DMS114 treated with DMSO at 0.1 percent for 48 hours (cell line): ENCODE data around the gene FBXL16.

Source experiments
- DNase-seq: peaks from one replicate; lab custom pipeline; 2025; ENCODE audit not compliant: unreplicated experiment; lab: John Stamatoyannopoulos, UW

FBXL16 gene

GRCh38 chr16:666572-666971 is 39.0 kb downstream of the FBXL16 start:
- DNase-seq = no peak

DNA sequence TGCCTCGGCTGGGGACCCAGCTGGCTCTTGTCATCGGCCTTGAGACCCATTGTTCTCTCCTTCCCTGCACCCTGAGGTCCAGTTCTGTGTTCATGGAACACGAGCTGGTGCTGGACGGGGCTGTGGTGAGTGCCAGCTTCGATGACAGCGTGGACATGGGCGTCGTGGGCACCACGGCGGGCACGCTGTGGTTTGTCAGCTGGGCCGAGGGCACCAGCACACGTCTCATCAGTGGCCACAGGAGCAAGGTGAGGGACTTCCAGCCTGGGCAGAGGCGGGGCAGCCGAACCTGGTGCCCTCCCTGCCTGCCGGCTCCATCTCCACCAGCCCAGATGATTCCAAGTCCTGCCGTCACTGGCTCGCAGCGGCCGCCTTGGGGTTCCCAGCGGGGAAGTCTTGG is 43.0 kb downstream of the FBXL16 start:
- no peak for DNase-seq

GRCh38 chr16:662095-662494 is 43.5 kb downstream of the FBXL16 start:
- no peak for DNase-seq

GRCh38 chr16:661184-661821 is 44.3 kb downstream of the FBXL16 start:
- no peak for DNase-seq

DNA sequence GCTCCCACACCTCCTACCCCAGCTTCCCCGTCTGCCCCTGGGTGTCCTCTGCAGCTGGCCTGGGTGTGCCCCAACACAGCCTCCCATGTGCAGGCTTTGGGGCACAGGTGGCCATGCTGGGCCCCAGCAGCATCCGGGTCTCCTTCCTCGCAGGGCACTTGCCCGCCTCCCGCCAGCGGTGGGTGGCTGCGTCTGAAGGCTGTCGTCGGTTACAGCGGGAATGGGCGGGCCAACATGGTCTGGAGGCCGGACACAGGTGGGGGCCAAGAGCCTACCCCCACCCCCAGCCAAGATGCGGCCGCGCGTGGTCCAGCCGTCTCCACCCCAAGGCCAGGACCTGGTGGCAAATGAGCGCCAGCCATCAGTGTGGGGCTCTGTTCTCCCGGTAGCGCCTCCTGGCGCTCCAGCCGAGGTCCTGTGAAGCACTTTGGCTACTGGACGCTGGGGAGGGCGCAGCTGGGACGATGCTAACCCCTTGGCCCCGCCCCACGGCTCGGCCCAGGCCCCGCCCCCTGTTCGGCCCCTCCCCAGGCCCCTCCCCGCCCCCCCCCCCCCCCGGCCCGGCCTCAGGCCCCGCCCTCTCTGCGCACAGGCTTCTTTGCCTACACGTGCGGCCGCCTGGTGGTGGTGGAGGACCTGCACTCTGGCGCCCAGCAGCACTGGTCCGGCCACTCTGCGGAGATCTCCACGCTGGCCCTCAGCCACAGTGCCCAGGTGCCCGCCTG is 45.0 kb downstream of the FBXL16 start:
- DNase-seq = no peak

GRCh38 chr16:660132-660458 is 45.5 kb downstream of the FBXL16 start:
- DNase-seq = no peak

DNA sequence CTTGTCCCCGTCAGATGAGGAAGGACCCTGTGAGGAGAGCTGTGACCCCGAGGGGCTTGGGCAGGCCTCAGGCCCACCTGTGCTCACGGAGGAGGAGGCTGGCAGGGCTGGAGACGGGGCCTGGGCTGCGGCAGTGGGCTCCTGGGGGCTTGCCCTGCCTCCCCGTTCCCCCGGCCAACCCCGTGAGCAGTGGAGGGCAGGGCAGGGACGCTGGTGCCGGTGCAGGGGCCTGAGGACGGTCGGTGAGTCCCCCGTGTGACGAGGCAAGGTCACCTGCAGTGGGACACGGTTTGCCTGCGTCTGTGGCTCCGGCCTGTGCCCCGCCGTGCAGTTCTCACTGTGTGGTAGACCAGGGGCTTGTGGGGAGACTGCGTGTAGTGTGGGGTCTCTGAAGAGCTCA is 46.0 kb downstream of the FBXL16 start:
- DNase-seq = no peak

GRCh38 chr16:658679-659571 is 46.7 kb downstream of the FBXL16 start:
- no peak for DNase-seq

DNA sequence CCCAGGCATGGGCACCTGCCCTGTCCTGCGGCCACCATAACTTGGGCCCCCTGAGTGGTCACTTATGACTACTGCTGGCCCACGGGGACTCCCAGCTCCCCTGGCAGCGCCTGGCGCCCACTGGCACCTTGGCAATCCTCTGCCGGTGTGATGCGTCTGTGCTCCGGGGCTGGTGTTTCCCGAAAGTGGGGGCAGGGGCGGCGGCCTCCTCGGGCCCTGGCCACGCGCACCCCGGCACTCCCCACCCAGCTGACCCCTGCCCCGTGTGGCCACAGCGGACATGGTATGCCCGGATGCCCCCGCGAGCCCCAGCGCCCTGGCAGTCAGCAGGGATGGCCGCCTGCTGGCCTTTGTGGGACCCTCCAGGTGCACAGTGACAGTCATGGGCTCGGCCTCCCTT is 48.1 kb downstream of the FBXL16 start:
- DNase-seq = no peak

DNA sequence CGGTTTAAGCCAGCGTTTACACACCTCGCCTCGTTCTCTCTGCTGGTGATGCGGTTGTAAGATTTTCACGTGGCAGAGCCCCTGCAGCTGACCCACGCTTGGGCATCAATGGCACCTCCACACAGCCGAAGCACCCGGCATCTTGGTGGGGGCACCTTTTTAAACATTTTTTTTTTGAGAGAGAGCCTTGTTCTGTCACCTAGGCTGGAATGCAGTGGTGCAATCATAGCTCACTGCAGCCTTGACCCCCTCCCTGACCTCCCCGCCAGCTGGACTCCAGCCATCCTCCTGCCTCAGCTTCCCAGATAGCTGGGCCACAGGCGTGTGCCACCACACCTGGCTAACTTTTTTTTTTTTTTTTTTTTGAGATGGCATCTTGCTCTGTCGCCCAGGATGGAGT is 51.6 kb downstream of the FBXL16 start:
- DNase-seq = no peak

DNA sequence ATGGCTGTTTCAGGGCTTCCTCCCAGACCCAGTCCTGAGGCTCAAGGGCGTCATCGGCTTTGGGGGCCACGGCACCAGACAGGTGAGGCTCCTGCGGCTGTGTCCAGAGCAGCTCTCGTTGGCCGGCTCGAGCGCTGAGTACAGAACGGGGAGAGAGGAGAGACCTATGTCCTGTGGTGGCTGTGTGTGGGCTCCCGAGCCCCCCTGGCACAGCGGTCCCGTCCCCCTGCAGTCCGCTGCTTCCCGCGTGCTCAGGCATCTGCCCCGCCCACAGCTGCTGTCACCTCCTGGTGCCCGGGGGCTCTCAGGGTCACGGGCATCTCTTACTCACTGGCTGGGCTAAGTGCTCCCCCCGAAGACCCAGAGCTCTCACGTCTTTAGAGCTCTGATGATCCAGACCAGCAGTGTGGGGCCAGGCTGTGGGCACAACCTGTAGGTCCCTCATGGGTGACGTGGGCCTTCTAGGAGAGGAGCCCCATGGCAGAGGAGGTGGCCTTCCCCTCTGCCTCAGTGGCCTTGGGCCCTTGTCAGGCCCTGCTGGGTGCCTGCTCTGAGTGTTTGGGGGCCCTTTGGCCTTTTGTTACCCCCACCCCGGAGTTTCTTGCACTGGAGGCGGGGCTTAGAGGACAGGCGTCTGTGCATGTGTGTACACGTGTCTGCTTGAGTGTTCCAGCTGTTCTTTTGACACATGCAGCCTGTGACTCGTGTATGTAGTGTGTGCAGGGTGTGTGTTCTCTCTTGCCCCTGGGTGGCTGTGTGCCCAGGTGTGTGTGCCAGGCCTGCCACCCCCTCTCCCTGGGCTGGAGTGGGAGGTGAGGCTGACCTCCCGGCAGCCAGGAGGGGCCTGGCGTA is 52.9 kb downstream of the FBXL16 start:
- DNase-seq = no peak

DNA sequence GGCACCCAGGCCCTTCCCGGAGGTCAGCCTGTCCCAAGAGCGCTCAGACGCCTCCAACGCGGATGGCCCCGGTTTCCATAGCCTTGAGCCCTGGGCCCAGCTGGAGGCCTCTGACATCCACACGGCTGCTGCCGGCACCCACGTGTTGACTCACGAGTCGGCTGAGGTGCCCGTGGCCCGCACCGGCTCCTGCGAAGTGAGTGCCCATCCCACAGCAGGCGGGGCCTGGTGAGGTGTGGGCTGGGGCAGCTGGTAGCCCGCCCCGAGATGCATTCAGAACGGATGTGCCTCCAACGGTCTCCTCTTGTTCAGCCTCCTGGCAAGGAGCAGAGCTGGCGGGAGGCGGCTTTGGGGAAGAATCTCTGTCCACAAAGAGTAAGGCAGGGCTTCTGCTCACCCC is 53.8 kb downstream of the FBXL16 start:
- no peak for DNase-seq

- no peak for DNase-seq
These were observed 56.0 kb downstream of the FBXL16 start for GRCh38 chr16:649631-650030.

- DNase-seq = peak; percentile 50
These were observed 56.6 kb downstream of the FBXL16 start, which contains the start of gene WDR90 for GRCh38 chr16:648781-649589. TSS of gene WDR90 (plus strand) at chr16:649365. CDS start at chr16:649417, 52 bp downstream.

DNA sequence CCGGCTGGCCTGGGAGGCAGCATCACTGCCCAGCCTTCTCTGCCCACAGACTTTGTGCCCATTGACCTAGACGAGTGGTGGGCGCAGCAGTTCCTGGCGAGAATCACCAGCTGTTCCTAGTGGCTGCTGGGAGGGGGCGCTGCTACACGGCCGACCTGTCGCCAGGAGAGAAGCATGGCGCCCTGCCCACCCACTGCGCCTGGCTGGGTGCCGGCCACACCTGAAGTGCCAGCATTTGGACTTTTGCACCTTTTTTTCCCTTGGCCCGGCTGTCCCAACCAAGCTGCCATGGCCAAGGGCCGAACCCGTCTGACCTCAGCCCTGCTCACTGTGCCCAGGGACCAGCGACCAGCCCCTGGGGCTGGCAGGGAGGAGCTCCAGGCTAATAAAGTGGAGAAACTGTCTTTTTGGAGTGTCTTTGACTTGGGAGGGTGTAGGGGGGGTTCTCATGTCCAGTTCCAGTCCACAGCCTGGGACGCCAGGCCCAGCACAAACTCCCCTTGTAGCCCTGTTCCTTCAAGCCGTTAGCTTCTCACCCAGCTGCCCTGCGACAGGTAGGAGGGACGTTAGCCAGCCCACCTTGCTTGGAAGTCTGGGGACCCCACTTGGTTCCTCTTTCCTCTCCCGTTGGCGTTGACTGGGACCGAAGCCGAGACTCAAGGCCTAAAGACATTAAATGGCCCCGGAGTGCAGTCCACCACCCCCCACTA is 57.4 kb downstream of the FBXL16 start:
- no peak for DNase-seq

DNA sequence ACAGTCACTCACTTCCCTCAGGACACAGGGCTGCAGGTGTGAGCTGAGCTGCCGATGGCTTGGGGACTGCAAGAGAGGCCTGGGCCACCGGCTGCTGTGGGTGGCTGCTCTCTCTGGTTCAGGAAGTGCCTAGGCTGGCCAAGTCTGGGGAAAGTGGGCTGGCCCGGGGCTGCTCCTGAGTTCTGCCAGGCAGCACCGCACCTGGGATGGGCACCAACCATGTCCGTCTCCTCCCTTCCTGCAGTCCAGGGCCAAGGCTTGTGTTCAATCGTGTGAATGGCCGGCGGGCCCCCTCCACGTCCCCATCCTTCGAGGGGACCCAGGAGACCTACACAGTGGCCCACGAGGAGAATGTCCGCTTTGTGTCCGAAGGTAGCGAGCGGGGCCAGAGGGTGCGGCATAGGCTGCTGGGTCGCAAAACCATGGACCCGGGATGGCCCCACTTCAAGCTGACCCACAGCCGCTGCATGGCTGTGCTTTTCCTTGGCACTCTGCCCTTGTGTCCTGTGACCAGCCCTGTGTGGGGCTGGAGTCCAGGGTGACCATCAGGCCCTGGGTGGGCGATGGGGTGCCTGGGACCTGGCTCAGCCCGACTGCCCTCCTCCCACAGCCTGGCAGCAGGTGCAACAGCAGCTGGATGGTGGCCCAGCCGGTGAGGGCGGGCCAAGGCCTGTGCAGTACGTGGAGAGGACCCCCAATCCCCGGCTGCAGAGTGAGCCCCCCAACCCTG is 58.3 kb downstream of the FBXL16 start:
- no peak for DNase-seq

DNA sequence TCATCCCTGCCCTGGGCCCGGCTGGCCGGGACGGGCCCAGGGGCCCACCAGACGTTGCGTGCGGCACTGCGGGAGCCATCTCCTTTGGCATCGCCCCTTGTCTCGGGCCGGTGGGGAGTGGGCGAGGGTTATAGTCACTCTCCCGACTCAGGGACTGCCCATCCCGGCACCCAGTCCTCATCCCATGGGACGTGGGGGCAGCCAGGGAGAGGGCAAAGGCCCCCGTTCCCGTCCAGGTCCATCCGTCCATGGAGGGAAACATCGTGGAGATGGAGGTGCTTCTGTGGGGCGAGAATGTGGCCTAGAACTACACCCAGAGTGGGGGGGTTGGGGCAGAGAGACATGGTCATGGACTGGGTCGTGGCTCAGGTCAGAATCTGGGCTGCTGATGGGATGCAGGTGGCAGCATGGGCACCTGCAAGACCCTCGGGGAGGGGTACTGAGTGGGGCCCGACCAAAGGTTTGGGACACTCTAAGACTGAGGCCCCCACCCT is 58.9 kb downstream of the FBXL16 start:
- no peak for DNase-seq

DNA sequence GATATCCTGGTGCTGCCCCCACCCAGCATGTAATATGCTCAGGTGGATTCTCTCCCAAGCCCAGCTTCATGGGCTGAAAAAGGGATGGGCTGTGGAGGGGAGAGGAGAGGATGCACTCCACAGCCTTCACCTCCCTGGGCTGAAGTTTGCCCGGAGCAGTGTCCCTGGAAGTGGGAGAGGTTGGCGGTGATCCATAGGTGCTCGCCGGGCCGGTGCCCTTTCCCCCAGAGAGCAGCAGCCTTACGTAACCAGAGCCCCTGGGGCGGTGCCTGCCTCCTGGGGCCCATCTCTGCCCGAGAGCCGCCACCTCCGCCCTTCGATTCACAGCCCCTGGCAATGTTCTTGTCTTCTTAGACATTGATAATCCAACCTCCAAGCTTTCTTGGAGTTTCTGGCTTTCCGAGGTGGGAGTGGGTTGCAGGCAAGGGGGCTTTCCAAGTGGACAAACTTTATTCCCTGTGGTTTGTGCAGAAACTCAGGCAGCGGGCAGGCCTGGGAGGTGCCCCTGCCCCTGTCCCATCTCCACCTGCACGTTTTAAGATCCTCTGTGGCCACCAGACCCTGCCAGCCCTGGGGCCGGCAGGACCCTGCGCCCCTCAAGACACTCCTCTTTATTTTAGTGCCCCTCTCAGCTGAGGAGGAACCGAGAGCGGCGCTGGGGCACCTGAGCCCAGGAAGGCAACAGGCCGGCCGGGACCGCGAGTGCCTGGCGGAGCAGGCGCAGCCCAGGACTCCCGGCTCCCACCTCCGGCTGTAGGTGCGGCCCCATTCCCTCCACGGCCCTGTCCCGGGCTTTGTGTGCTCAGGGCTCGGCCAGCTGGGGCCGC is 59.5 kb downstream of the FBXL16 start:
- DNase-seq = no peak
